Chondrocyte (in vitro differentiated cells): ENCODE results near the gene CDS1. TPM values are rescaled to one million over a fixed set of nuclear protein-coding genes. Genes with fewer than 3 reads are reported as not detected.
"Not testable (repeated sequence)": the region's sequence is repeated elsewhere in the genome, so short reads cannot be mapped to it uniquely, and the experiment has no call there.

Experiments
- DNase-seq: peaks from one replicate; pipeline ENCODE4 v3.0.0; 2021; ENCODE audit warnings: mixed read lengths, low spot score
- H3K27ac Mint-ChIP-seq: one replicate; pipeline ENCODE4 v1.8.0; 2021; ENCODE audit warnings: mild to moderate bottlenecking, moderate library complexity, mixed read lengths; ENCODE audit not compliant: unreplicated experiment
- H3K27me3 Mint-ChIP-seq: 2 replicates; pipeline ENCODE4 v1.8.0; 2021; ENCODE audit warnings: low read depth, mixed read lengths
- H3K36me3 Mint-ChIP-seq: 2 replicates; pipeline ENCODE4 v1.8.0; 2021; ENCODE audit warnings: low read depth, mixed read lengths
- H3K4me1 Mint-ChIP-seq: 2 replicates; pipeline ENCODE4 v1.8.0; 2021; ENCODE audit warnings: low read depth, mild to moderate bottlenecking, mixed read lengths
- H3K4me3 Mint-ChIP-seq: one replicate; pipeline ENCODE4 v1.8.0; 2021; ENCODE audit warnings: mild to moderate bottlenecking, moderate library complexity, mixed read lengths; ENCODE audit not compliant: unreplicated experiment
- H3K9me3 Mint-ChIP-seq: 2 replicates; pipeline ENCODE4 v1.8.0; 2021; ENCODE audit warnings: low read depth, mixed read lengths
- CTCF ChIP-seq: fragments of 200-600 bp; sonication (generic); IDR thresholded peaks from 2 replicates; pipeline ENCODE4 v1.5.0; 2021; ENCODE audit warnings: antibody characterized with exemption, mild to moderate bottlenecking, moderate library complexity
- total RNA-seq: library from RNA; stranded (reverse); gene quantifications from 3 replicates; pipeline ENCODE4 v1.2.1, GENCODE V29; 2021

The CDS1 gene
- total RNA-seq, 1 donor from 2014 or later, result 0.30 TPM

- Mint-ChIP-seq H3K27me3 (no peaks in the 10 kb centered on the region), H3K4me1 (peaks cover 6% of the 10 kb centered on the region), H3K36me3 (peaks cover under 1% of the 10 kb centered on the region), H3K9me3 (no peaks in the 10 kb centered on the region), H3K27ac (no peak overlapping the region), H3K4me3 (no peak overlapping the region)
- no peak for DNase-seq
- no peak for TF ChIP-seq CTCF
These were observed 68.6 kb downstream of the CDS1 start for GRCh38 chr4:84651499-84651898.

- Mint-ChIP-seq H3K27me3 (no peaks in the 10 kb centered on the region), H3K4me3 (no peak overlapping the region), H3K4me1 (peaks cover 6% of the 10 kb centered on the region), H3K9me3 (no peaks in the 10 kb centered on the region), H3K27ac (no peak overlapping the region), H3K36me3 (peaks cover 2% of the 10 kb centered on the region)
- no peak for TF ChIP-seq CTCF
- DNase-seq, result no peak
These were observed 69.6 kb downstream of the CDS1 start for GRCh38 chr4:84652478-84652877.

GRCh38 chr4:84660606-84661005 is 77.7 kb downstream of the CDS1 start:
- peaks cover 9% of the 10 kb centered on the region for H3K36me3 Mint-ChIP-seq
- peaks cover 6% of the 10 kb centered on the region for H3K9me3 Mint-ChIP-seq
- H3K4me3 Mint-ChIP-seq, result no peak overlapping the region
- no peak overlapping the region for H3K27ac Mint-ChIP-seq
- no peak for TF ChIP-seq CTCF
- no peak for DNase-seq
- H3K27me3 Mint-ChIP-seq, result no peaks in the 10 kb centered on the region
- no peaks in the 10 kb centered on the region for H3K4me1 Mint-ChIP-seq

GRCh38 chr4:84661191-84661939 is 78.4 kb downstream of the CDS1 start:
- peaks cover 16% of the 10 kb centered on the region for H3K36me3 Mint-ChIP-seq
- TF ChIP-seq CTCF, result no peak
- H3K27ac Mint-ChIP-seq, result no peak overlapping the region
- DNase-seq, result no peak
- H3K4me3 Mint-ChIP-seq, result no peak overlapping the region
- H3K4me1 Mint-ChIP-seq, result no peaks in the 10 kb centered on the region
- no peaks in the 10 kb centered on the region for H3K27me3 Mint-ChIP-seq
- peaks cover 6% of the 10 kb centered on the region for H3K9me3 Mint-ChIP-seq

GRCh38 chr4:84664767-84665166 is 81.8 kb downstream of the CDS1 start:
- peak; percentile 58 for DNase-seq
- not testable (repeated sequence) for H3K4me3 Mint-ChIP-seq, H3K27ac Mint-ChIP-seq, H3K4me1 Mint-ChIP-seq, H3K27me3 Mint-ChIP-seq, H3K9me3 Mint-ChIP-seq
- H3K36me3 Mint-ChIP-seq, result peaks cover 23% of the 10 kb centered on the region

GRCh38 chr4:84666439-84666838 is 83.5 kb downstream of the CDS1 start:
- Mint-ChIP-seq H3K27me3 (no peaks in the 10 kb centered on the region), H3K27ac (no peak overlapping the region), H3K9me3 (peaks cover 6% of the 10 kb centered on the region), H3K36me3 (peaks cover 18% of the 10 kb centered on the region), H3K4me1 (no peaks in the 10 kb centered on the region), H3K4me3 (no peak overlapping the region)
- no peak for DNase-seq
- TF ChIP-seq CTCF, result no peak
